ENCODE measurements around the gene RFTN1.

Gene RFTN1

DNA sequence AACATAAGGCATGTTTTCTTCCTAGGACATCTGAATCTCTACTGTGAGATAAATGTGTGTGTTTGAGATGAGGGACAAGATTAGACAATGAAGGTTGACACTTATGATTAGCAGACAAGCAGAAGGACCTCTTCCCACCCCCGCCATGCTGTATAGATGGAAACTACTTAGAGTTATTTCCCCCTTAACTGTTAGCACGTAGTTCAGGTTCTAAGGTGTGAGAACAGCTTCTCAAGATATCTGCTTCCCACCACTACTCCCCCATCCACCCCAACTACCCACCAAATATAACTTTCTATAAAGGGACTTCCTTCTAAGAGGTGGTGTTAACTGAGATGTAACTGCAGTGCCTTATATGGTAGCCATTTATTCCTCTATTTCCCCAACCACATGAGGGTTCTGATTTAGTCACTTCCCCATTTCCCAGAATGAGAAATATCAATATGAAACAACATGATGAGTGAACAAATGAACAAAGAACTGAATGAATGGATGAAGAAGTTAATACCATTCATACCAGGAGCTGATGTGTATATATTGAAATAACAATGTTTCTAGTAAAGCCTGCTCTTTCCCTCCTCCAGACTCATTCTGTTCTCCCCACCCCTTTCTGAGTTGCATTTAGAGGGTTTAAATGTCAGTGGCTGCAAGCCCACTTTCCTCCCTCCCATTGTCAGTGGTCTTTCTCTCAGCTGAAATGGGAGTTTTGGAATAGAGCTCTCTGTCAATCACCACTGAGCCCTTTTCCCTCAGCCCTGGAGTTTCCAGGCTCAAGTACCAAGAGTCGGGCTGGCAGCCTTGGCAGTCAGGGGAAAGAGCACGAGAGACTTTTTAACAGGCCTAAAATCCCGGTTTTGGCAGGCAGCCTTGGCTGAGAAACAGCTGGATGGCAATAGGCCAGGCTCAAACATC, 7.7 kb upstream of the RFTN1 start:
- no peak for TF ChIP-seq JUND (IDR thresholded peaks at IDR 0.05; ENCODE audit: low read depth)
- DNase-seq (ENCODE audit: low read depth in 1 of 2, low spot score in 1 of 2): no peak
- in situ Hi-C loops (cut with HindIII; ENCODE audit: low pct_unique_long_range_greater_than_20kb, low sequenced_read_pairs): no loop called here

DNA sequence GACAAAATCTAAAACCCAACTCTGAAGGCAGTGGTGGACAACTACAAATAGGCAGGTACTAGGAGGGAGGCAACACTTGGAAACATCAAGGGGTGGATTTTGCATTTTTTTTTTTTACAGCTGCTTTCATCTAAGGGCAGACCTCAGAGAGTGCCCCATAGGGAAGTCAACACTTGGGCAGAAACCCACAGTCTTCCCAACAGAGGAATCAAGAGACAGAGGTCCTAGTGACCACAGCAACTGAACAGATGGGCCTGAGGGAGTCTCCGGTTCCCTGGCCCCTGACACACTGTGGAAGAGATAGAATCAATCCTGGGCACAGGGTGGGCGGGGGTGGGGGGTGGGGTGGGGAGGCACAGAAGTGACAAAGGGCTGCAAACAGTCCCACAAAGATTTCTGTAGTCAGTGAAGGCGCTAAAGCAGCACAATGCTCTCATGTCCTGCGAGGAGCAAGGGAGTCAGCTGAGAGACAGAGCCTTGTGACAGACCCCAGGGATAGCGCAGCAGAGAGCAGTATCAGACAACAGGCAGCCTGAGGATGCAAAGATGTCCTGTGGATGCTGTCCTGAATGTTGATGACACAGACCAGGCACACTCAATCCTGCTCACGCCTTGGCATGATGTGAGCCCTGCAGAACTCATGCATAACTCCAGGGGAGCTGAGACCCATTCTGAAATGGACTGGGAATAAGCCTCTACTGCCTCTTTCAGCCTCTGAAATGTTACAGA, 6.9 kb upstream of the RFTN1 start:
- in situ Hi-C loops (cut with HindIII; ENCODE audit: low pct_unique_long_range_greater_than_20kb, low sequenced_read_pairs): no loop called here
- TF ChIP-seq JUND (IDR thresholded peaks at IDR 0.05; ENCODE audit: low read depth): no peak
- no peak for DNase-seq (ENCODE audit: low read depth in 1 of 2, low spot score in 1 of 2)

DNA sequence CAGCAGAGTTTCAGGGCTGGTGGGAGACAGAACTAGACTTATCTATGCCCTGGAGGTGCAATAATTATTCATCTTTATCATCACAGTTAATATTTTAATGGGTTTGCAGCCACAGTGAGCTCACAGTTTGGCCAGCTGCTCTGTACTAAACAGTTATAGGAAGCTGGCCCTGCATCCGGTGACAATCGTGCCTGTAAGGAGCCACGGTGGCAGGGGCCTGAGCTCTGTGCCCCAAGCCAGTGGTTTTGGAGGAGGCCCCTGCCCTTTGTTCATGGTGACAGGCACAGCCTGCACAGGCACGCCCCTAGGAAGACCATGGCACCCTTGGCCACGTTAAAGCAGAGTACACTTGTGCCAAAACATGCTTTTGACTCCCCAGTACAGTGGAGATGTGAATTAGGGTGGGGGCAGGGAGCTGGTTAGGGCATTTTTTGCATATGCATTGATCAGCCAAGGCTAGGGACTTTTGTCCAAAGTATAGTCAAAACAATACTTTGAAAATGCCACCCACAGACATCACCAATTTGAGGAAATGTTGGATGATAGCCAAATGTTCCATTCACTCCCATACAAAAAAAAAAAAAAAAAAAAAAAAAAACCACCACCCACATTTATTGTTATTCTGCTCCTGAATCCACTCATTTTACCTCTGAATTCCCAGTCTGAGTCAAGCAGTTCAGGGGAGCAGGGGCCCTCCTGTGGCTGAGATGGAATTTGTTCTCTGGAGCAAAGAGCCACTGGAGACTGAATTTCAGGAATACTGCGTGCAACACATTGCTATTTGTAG, 3.4 kb upstream of the RFTN1 start:
- DNase-seq (ENCODE audit: low read depth in 1 of 2, low spot score in 1 of 2): peak; percentile 57 to 75
- TF ChIP-seq JUND (IDR thresholded peaks at IDR 0.05; ENCODE audit: low read depth): no peak
- in situ Hi-C loops (cut with HindIII; ENCODE audit: low pct_unique_long_range_greater_than_20kb, low sequenced_read_pairs): no loop called here

GRCh38 chr3:16515885-16516420, 2.5 kb upstream of the RFTN1 start:
- no peak for DNase-seq (ENCODE audit: low read depth in 1 of 2, low spot score in 1 of 2)
- in situ Hi-C loops (cut with HindIII; ENCODE audit: low pct_unique_long_range_greater_than_20kb, low sequenced_read_pairs): no loop called here
- TF ChIP-seq JUND (IDR thresholded peaks at IDR 0.05; ENCODE audit: low read depth): no peak

DNA sequence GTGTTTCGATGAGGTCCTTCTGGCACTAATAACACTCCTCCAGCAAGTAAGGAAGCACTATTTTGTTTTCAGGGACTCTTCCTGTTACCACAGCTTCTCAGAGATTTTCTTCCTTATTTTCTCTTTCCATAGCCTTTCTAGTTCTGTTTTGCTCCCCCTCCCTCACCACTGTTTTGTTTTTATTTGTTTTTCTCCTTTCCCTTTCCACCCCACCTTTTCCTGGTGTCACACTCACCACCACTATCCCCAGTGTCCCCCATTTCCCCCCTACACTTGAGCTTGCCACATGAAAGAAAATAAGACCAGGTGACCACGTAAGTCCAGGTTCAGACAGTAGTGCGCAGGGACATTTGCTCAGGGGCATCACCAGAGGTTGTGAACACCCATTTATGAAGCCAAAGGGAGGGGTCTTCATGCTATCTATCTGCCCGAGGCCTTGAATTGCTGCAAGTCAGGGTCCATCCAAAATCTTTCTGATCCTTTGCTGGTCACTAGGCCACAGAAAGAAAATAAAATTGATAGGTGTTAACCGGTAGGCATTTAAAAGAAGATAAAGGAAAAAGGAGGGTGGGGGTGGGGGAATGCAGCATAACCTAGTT, 1.4 kb upstream of the RFTN1 start:
- in situ Hi-C loops (cut with HindIII; ENCODE audit: low pct_unique_long_range_greater_than_20kb, low sequenced_read_pairs): no loop called here
- DNase-seq (ENCODE audit: low read depth in 1 of 2, low spot score in 1 of 2): no peak
- TF ChIP-seq JUND (IDR thresholded peaks at IDR 0.05; ENCODE audit: low read depth): no peak

GRCh38 chr3:16514021-16514700, 662 bp upstream of the RFTN1 start:
- TF ChIP-seq JUND (IDR thresholded peaks at IDR 0.05; ENCODE audit: low read depth): no peak
- in situ Hi-C loops (cut with HindIII; ENCODE audit: low pct_unique_long_range_greater_than_20kb, low sequenced_read_pairs): no loop called here
- no peak for DNase-seq (ENCODE audit: low read depth in 1 of 2, low spot score in 1 of 2)

DNA sequence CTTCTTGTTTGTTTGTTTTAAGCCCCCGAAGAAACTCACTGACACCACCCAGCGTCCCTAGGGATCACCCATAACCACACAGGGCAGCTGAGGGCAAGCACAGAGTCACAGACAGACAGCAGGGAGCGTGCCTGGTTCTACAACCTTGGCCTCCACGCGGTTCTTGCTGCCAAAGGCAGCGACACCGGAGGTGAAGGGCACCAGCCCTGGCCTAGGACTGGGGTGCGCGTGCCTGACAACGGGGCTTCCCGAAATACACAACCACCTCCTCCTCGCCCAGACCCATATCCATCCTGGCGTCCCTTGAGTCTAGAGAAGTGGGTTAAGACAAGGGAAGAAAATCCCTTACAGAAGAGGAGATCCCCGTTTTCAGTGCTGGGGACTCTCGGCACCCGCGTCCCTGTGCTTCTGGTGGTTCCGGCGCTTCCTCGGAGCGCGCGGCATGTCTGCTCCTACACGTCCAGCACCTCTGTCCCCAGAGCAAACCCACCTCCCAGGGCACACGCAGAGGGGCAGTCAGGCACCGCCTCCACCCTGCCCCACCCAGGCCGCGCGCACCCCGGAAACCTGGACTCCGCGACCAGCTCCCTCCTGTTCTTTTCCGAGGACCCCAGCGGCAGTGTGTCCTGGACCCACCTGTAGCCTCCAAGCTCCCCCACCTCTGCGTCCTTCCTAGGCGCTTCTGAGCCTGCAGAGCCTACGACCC, 911 bp downstream of the RFTN1 start:
- no peak for DNase-seq (ENCODE audit: low read depth in 1 of 2, low spot score in 1 of 2)
- TF ChIP-seq JUND (IDR thresholded peaks at IDR 0.05; ENCODE audit: low read depth): no peak
- in situ Hi-C loops (cut with HindIII; ENCODE audit: low pct_unique_long_range_greater_than_20kb, low sequenced_read_pairs): no loop called here

GRCh38 chr3:16511681-16512434, 1.6 kb downstream of the RFTN1 start:
- no peak for TF ChIP-seq JUND (IDR thresholded peaks at IDR 0.05; ENCODE audit: low read depth)
- DNase-seq (ENCODE audit: low read depth in 1 of 2, low spot score in 1 of 2): no peak
- in situ Hi-C loops (cut with HindIII; ENCODE audit: low pct_unique_long_range_greater_than_20kb, low sequenced_read_pairs): no loop called here

DNA sequence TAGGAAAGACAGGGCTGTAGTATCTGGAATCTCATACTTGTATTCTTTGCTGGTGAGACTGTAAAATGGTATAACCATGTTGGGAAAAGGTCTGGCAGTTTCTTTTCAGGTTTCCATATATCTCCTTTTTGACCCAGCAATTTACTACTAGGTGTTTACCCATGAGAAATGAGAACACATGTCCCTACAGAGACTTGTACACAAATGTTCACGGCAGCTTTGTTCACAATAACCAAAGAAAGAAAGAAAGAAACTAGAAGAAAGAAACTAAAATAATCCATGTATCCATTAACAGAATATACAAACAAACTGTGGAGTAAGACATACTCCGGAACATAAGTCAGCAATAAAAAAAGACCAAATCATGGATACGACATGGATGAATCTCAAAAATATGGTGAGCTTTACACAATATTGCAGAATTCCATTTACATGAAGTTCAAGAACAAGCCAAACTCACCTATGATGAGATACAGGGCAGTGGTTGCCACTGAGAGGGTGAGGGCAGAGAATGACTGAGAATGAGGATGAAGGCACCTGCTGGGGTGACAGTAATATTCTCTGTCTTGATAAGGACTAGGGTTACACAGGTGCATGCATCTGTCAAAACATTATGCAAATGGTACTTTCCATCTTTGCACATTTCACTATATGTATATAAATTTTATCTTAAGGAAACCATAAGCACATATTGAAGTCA, 2.7 kb downstream of the RFTN1 start:
- no peak for TF ChIP-seq JUND (IDR thresholded peaks at IDR 0.05; ENCODE audit: low read depth)
- in situ Hi-C loops (cut with HindIII; ENCODE audit: low pct_unique_long_range_greater_than_20kb, low sequenced_read_pairs): no loop called here
- DNase-seq (ENCODE audit: low read depth in 1 of 2, low spot score in 1 of 2): no peak

Measured in T47D (cell line).